Stomach (tissue), 9 donors: ENCODE data around the gene SH3PXD2A. TPM values are rescaled to one million over a fixed set of nuclear protein-coding genes. Genes with fewer than 3 reads are reported as not detected.

Source experiments
- DNase-seq, 2 donors: peaks; one replicate each; pipeline versions ENCODE4 v3.0.0 to v3.0.0-alpha.2; 2013 to 2019
- H3K27ac ChIP-seq, 5 donors: fragments of 200-600 bp in 4 of 5; sonication (generic) in 4 of 5; one replicate each; pipeline ENCODE4 v1.5.1; 2013 to 2019; ENCODE audit warnings: mild to moderate bottlenecking in 1 of 5, moderate library complexity in 1 of 5
- H3K27me3 ChIP-seq, 3 donors: fragments of 200-600 bp; sonication (generic); one replicate each; pipeline ENCODE4 v1.5.1; 2017 to 2019; ENCODE audit warnings: mixed run types in 1 of 3
- H3K36me3 ChIP-seq, 4 donors: fragments of 200-600 bp; sonication (generic); 1 replicate in 3 of 4; 2 replicates in 1 of 4; pipeline ENCODE4 v1.5.1; 2016 to 2019
- H3K4me1 ChIP-seq, 4 donors: fragments of 200-600 bp; sonication (generic); one replicate each; pipeline ENCODE4 v1.5.1; 2016 to 2019
- H3K4me3 ChIP-seq, 4 donors: fragments of 200-600 bp; sonication (generic) in 3 of 4; one replicate each; pipeline ENCODE4 v1.5.1; 2016 to 2019; ENCODE audit warnings: mild to moderate bottlenecking in 1 of 4
- H3K9me3 ChIP-seq, 4 donors: fragments of 200-600 bp; sonication (generic); one replicate each; pipeline ENCODE4 v1.5.1; 2016 to 2019
- CTCF ChIP-seq, 7 experiments: fragments of 450-650 bp in 4 of 7; fragments of 200-600 bp in 3 of 7; sonication (generic) in 3 of 7; IDR thresholded peaks; one replicate each; pipeline ENCODE4 v1.5.1; 2016 to 2019; ENCODE audit warnings: antibody characterized with exemption in 7 of 7, control low read depth in 2 of 7, mild to moderate bottlenecking in 1 of 7
- EP300 ChIP-seq: sonication (generic); formaldehyde crosslinking; IDR thresholded peaks from one replicate; pipeline ENCODE4 v1.6.1; 2017; ENCODE audit warnings: antibody characterized with exemption
- POLR2A ChIP-seq, 4 donors: fragments of 450-650 bp; IDR thresholded peaks; one replicate each; pipeline ENCODE4 v1.6.1; 2016; ENCODE audit warnings: antibody characterized with exemption in 4 of 4, control low read depth in 2 of 4, mild to moderate bottlenecking in 1 of 4, moderate library complexity in 1 of 4
- POLR2AphosphoS5 ChIP-seq, 3 donors: sonication (generic); formaldehyde crosslinking; IDR thresholded peaks; one replicate each; pipeline ENCODE4 v1.6.1; 2016; ENCODE audit warnings: antibody characterized with exemption in 3 of 3
- WGBS, 5 donors: extraction: QIAGEN DNeasy Blood & Tissue Kit in 3 of 5; methylation state at CpG; one replicate each; pipeline versions ENCODE4 v1.1.5 to v1.1.7; 2013 to 2018; 5-methylcytosine and 5-hydroxymethylcytosine counted together
- intact Hi-C: fragments of 100-400 bp; cut with DNase I; formaldehyde crosslinking; loops from one replicate; pipeline ENCODE4 v1.15.1; 2023; ENCODE audit warnings: low total_unique reads
- polyA plus RNA-seq, 3 donors: library from polyadenylated mRNA; stranded (reverse); fragments of 200-250 nt; gene quantifications; one replicate each; pipeline ENCODE4 v1.2.3, GENCODE V29; 2013
- total RNA-seq, 5 donors: library from RNA; depleted of rRNA; stranded (reverse); fragments of >200 nt; gene quantifications; one replicate each; pipeline versions ENCODE4 v1.1.0 to v1.2.3, GENCODE V29; 2014 to 2016
- donor health status: healthy with polysubstance abuse.
- donor health status: Bipolar disorder and iron deficiency.
- donor health status: healthy.

The SH3PXD2A gene
- total and polyA plus RNA-seq, 8 donors, result 12.8 to 51.6 (median 24.0) TPM

GRCh38 chr10:103690281-103690680 lies 165.1 kb downstream of the SH3PXD2A start:
- H3K4me3 ChIP-seq, result no peak overlapping the region
- WGBS, 5 donors, result 36 to 63% (median 61%) methylated on average over 2 of the region's 2 CpGs
- no peaks in the 10 kb centered on the region for H3K36me3 ChIP-seq
- DNase-seq, result no peak
- no peak for TF ChIP-seq CTCF (IDR thresholded peaks at IDR 0.05)
- no peak for TF ChIP-seq POLR2A (IDR thresholded peaks at IDR 0.05)
- TF ChIP-seq EP300, result no peak
- TF ChIP-seq POLR2AphosphoS5 (IDR thresholded peaks at IDR 0.05), result no peak
- H3K4me1 ChIP-seq, result peaks cover 15 to 52% (median 28%) of the 10 kb centered on the region in 4 donors
- peaks cover 0 to 32% (median 0%) of the 10 kb centered on the region in 3 donors for H3K27me3 ChIP-seq
- no peaks in the 10 kb centered on the region for H3K9me3 ChIP-seq
- H3K27ac ChIP-seq, result no peak overlapping the region
- intact Hi-C loops, result no loop called here

DNA sequence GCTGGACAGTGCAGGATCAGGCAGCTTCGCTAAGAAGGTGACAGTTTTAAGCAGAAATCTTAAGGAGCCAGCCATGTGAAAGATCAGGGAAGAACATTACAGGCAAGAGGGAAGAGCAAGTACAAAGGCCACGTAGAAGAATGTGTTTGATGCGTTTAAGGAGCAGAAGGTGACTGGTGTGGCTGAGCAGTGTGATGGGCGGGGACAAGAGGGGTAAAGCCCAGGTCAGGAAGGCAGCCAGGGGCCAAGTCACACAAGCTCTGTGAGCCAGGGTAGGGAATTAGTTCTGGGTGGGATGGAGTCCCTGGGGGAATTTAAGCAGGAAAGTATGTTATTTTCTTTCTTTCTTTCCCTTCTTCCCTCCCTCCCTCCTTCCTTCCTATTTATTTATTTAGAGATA lies 166.9 kb downstream of the SH3PXD2A start:
- DNase-seq, result no peak
- H3K4me3 ChIP-seq, result no peak overlapping the region
- no peaks in the 10 kb centered on the region for H3K36me3 ChIP-seq
- TF ChIP-seq EP300 (no peak), POLR2A (IDR thresholded peaks at IDR 0.05) (no peak)
- WGBS, 5 donors, result 62 to 71% (median 68%) methylated on average over 4 of the region's 4 CpGs
- H3K9me3 ChIP-seq, result no peaks in the 10 kb centered on the region
- H3K27ac ChIP-seq, result peak overlapping the region in 1 of 5 donors; percentile 8
- intact Hi-C loops, result loop anchor here (5.0 kb wide), 1 partner anchor 91 kb away; no protein-coding TSS in a partner anchor
- peaks cover 0 to 16% (median 0%) of the 10 kb centered on the region in 3 donors for H3K27me3 ChIP-seq
- peaks cover 10 to 40% (median 23%) of the 10 kb centered on the region in 4 donors for H3K4me1 ChIP-seq

DNA sequence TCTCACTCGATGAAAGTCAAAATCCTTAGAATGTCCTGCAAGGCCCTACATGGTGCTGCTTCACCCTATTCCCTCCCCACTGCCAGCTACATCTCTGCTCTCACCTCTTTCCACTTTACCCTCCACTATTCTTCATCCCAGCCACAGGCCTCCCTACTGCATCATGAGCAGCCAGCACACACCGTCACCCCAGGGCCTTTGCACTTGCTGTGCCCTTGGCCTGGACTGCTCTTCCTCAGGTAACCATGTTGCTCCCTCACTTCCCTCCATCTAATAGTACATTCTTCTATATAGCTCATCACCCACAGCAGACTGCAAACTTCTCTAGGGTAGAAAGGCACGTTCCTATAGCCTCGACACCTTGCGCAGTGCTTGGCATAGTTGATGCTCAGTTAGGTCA lies 167.7 kb downstream of the SH3PXD2A start:
- no peak for DNase-seq
- WGBS, 5 donors, result 93 to 95% (median 95%) methylated on average over 5 of the region's 5 CpGs
- intact Hi-C loops, result loop anchor here (5.0 kb wide), 1 partner anchor 90 kb away; no protein-coding TSS in a partner anchor
- H3K27me3 ChIP-seq, result peaks cover 0 to 9% (median 0%) of the 10 kb centered on the region in 3 donors
- H3K27ac ChIP-seq, result no peak overlapping the region
- no peaks in the 10 kb centered on the region for H3K36me3 ChIP-seq
- no peaks in the 10 kb centered on the region for H3K9me3 ChIP-seq
- TF ChIP-seq EP300, result no peak
- TF ChIP-seq POLR2AphosphoS5 (IDR thresholded peaks at IDR 0.05), result no peak
- no peak for TF ChIP-seq POLR2A (IDR thresholded peaks at IDR 0.05)
- no peak for TF ChIP-seq CTCF (IDR thresholded peaks at IDR 0.05)
- peaks cover 5 to 33% (median 17%) of the 10 kb centered on the region in 4 donors for H3K4me1 ChIP-seq
- no peak overlapping the region for H3K4me3 ChIP-seq

- TF ChIP-seq POLR2A (IDR thresholded peaks at IDR 0.05), result no peak
- TF ChIP-seq EP300, result no peak
- no peak for TF ChIP-seq POLR2AphosphoS5 (IDR thresholded peaks at IDR 0.05)
- no peak for TF ChIP-seq CTCF (IDR thresholded peaks at IDR 0.05)
- no peak overlapping the region for H3K4me3 ChIP-seq
- no peaks in the 10 kb centered on the region for H3K36me3 ChIP-seq
- no peaks in the 10 kb centered on the region for H3K9me3 ChIP-seq
- H3K4me1 ChIP-seq, result peaks cover under 1 to 28% (median 11%) of the 10 kb centered on the region in 4 donors
- whole genome bisulfite sequencing, 5 donors, result 76 to 88% (median 82%) methylated on average over 6 of the region's 6 CpGs
- H3K27me3 ChIP-seq, result peaks cover 0 to 4% (median 0%) of the 10 kb centered on the region in 3 donors
- H3K27ac ChIP-seq, result peak overlapping the region in 1 of 5 donors; percentile 65
- intact Hi-C loops, result loop anchor here (5.0 kb wide), 1 partner anchor 90 kb away; no protein-coding TSS in a partner anchor
- DNase-seq, result no peak
These were observed 168.2 kb downstream of the SH3PXD2A start for GRCh38 chr10:103687172-103687571.
